Measurements from ENCODE around the gene SMC4.

SMC4 gene

DNA sequence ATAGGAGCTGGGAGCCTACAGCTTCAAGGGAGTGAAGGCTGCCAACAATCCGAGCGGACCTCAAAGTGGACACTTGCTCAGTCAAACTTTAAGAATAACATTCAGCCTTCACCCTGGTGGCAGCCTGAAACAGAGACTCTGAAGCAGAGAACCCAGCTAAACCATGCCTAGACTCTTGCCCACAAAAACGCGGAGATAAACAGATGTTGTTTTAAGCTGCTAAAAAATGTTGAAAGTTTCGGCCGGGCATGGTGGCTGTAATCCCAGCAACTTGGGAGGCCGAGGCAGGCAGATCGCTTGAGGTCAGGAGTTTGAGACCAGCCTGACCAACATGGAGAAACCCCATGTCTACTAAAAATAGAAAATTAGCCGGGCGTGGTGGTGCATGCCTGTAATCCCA, 79.9 kb downstream of the SMC4 start:
- no peak for DNase-seq

DNA sequence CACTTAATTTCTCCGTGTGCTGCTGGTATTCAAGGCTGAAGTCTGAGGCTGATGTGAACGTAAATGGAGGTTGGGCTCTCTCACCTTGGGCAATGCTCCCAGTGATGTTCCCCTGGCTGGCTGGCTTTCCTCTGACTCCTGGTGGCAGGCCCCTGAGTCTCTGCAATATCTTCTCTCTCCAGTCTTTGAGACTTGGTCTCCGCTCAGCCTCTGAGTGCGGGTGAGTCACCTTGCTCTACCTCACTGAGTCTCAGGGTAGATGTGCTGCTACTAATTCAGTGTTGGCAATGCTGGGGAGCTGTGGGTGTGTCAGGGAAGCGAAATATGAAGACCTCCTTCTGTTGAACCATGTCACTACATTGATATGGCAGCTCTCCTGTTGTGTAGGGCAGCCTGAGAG, 81.5 kb downstream of the SMC4 start:
- DNase-seq: no peak

DNA sequence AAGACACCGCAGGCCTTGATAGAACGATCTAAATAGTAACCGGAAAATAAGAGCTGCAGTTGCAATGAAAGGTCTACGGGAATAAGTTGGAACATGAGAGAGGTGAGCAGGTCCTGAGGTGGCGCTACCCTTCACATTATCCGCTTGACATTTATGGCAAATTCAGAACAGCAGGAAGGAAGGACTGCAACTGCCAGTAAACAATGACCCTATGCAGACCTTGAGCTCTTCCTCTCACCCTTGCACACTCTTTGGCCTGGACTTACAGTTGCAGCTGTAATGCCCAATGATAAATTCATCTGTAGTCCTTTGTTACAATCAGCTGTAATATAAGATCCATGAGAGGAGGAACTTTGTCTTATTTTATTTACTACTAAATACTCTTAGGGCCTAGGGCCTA, 82.4 kb downstream of the SMC4 start:
- no peak for DNase-seq

DNA sequence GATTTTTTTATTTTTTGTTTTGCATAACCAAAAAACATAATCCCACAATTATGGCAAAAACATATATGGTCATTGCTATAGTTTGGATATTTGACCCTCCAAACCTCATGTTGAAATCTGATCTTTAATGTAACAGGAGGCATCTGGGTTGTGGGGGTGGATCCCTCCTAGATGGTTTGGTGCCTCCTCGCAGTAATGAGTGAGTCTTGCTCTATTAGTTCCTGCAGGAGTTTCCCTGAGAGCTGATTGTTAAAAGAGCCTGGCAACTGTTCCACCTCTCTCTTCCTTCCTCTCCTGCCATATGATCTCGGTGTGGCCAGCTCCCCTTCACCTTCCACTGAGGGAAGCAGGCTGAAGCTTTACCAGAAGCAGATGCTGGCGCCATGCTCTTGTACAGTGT, 83.3 kb downstream of the SMC4 start:
- DNase-seq: no peak
